ENCODE results near the gene RMND5B.
A peak's percentile ranks its signal among the peaks of the same experiment; 100 is the strongest.

RMND5B gene

GRCh38 chr5:178103612-178104011 lies 27.2 kb upstream of the RMND5B start:
- WGBS (ENCODE audit: insufficient coverage, insufficient read length): no CpG with 5 or more reads among the region's 12 CpGs
- no peak overlapping the region for H3K4me3 ChIP-seq (ENCODE audit: low read length)
- no peaks in the 10 kb centered on the region for H3K9me3 ChIP-seq (ENCODE audit: control insufficient read depth, insufficient read depth, low read length)
- no peaks in the 10 kb centered on the region for H3K4me1 ChIP-seq (ENCODE audit: control insufficient read depth, insufficient read depth, low read length)
- no peak for DNase-seq (ENCODE audit: low read depth, low spot score)
- no peak overlapping the region for H3K27ac ChIP-seq (ENCODE audit: low read length)
- H3K36me3 ChIP-seq (ENCODE audit: control insufficient read depth, insufficient read depth, low read length): no peaks in the 10 kb centered on the region
- H3K27me3 ChIP-seq (ENCODE audit: control insufficient read depth, insufficient read depth, low read length): no peaks in the 10 kb centered on the region

DNA sequence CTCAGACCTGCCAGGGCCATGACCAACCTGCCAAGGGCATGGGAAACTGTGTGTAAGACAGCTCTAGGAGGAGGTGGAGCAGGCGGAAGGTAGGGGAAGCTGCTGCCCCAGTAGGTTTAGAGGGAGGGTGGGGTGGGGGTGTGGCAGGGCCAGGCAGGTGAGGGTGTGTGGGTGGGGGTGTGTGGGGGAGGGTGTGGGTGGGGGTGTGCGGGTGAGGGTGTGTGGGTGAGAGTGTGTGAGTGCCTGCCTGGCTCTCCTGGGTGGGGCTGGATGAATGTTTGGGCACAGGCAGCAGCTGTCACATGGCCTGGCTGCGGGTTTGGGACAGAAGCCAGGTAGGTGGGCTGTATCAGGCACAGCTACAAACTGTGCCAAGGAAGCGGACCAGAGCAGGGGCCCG lies 26.3 kb upstream of the RMND5B start:
- no peaks in the 10 kb centered on the region for H3K4me1 ChIP-seq (ENCODE audit: control insufficient read depth, insufficient read depth, low read length)
- no peaks in the 10 kb centered on the region for H3K27me3 ChIP-seq (ENCODE audit: control insufficient read depth, insufficient read depth, low read length)
- no peak overlapping the region for H3K27ac ChIP-seq (ENCODE audit: low read length)
- DNase-seq (ENCODE audit: low read depth, low spot score): no peak
- H3K4me3 ChIP-seq (ENCODE audit: low read length): no peak overlapping the region
- no peaks in the 10 kb centered on the region for H3K36me3 ChIP-seq (ENCODE audit: control insufficient read depth, insufficient read depth, low read length)
- no peaks in the 10 kb centered on the region for H3K9me3 ChIP-seq (ENCODE audit: control insufficient read depth, insufficient read depth, low read length)
- no CpG with 5 or more reads among the region's 5 CpGs for WGBS (ENCODE audit: insufficient coverage, insufficient read length)

DNA sequence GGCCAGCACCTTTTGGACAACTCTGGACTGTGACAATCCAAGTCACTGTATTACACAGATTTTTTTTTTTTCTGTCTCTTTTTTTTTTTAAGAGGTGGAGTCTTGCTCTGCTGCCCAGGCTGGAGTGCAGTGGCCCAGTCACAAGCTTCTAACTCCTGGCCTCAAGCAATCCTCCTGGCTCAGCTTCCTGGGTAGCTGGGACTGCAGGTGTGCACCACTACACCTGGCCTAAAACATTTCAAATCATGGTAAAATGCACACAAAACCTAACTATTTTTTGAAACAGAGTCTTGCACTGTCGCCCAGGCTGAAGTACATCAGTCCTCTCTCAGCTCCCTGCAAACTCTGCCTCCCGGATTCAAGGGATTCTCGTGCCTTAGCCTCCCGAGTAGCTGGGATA lies 24.7 kb upstream of the RMND5B start:
- no CpG with 5 or more reads among the region's 4 CpGs for WGBS (ENCODE audit: insufficient coverage, insufficient read length)
- Histone ChIP-seq H3K9me3 (ENCODE audit: control insufficient read depth, insufficient read depth, low read length) (no peaks in the 10 kb centered on the region), H3K27ac (ENCODE audit: low read length) (no peak overlapping the region), H3K36me3 (ENCODE audit: control insufficient read depth, insufficient read depth, low read length) (no peaks in the 10 kb centered on the region), H3K4me1 (ENCODE audit: control insufficient read depth, insufficient read depth, low read length) (no peaks in the 10 kb centered on the region), H3K4me3 (ENCODE audit: low read length) (no peak overlapping the region), H3K27me3 (ENCODE audit: control insufficient read depth, insufficient read depth, low read length) (no peaks in the 10 kb centered on the region)
- DNase-seq (ENCODE audit: low read depth, low spot score): no peak

GRCh38 chr5:178106556-178107239 lies 24.1 kb upstream of the RMND5B start:
- Histone ChIP-seq H3K36me3 (ENCODE audit: control insufficient read depth, insufficient read depth, low read length) (no peaks in the 10 kb centered on the region), H3K27ac (ENCODE audit: low read length) (no peak overlapping the region), H3K27me3 (ENCODE audit: control insufficient read depth, insufficient read depth, low read length) (no peaks in the 10 kb centered on the region), H3K4me1 (ENCODE audit: control insufficient read depth, insufficient read depth, low read length) (no peaks in the 10 kb centered on the region), H3K4me3 (ENCODE audit: low read length) (no peak overlapping the region), H3K9me3 (ENCODE audit: control insufficient read depth, insufficient read depth, low read length) (no peaks in the 10 kb centered on the region)
- no CpG with 5 or more reads among the region's 13 CpGs for WGBS (ENCODE audit: insufficient coverage, insufficient read length)
- DNase-seq (ENCODE audit: low read depth, low spot score): no peak

- Histone ChIP-seq H3K36me3 (ENCODE audit: control insufficient read depth, insufficient read depth, low read length) (no peaks in the 10 kb centered on the region), H3K9me3 (ENCODE audit: control insufficient read depth, insufficient read depth, low read length) (no peaks in the 10 kb centered on the region), H3K27ac (ENCODE audit: low read length) (no peak overlapping the region), H3K27me3 (ENCODE audit: control insufficient read depth, insufficient read depth, low read length) (no peaks in the 10 kb centered on the region), H3K4me3 (ENCODE audit: low read length) (no peak overlapping the region), H3K4me1 (ENCODE audit: control insufficient read depth, insufficient read depth, low read length) (no peaks in the 10 kb centered on the region)
- WGBS (ENCODE audit: insufficient coverage, insufficient read length): no CpG with 5 or more reads among the region's 5 CpGs
- DNase-seq (ENCODE audit: low read depth, low spot score): no peak
Measured at GRCh38 chr5:178107756-178108310, 23.0 kb upstream of the RMND5B start.

- no peak overlapping the region for H3K27ac ChIP-seq (ENCODE audit: low read length)
- no CpG with 5 or more reads among the region's 7 CpGs for WGBS (ENCODE audit: insufficient coverage, insufficient read length)
- DNase-seq (ENCODE audit: low read depth, low spot score): no peak
- H3K4me3 ChIP-seq (ENCODE audit: low read length): no peak overlapping the region
- no peaks in the 10 kb centered on the region for H3K9me3 ChIP-seq (ENCODE audit: control insufficient read depth, insufficient read depth, low read length)
- H3K36me3 ChIP-seq (ENCODE audit: control insufficient read depth, insufficient read depth, low read length): no peaks in the 10 kb centered on the region
- no peaks in the 10 kb centered on the region for H3K4me1 ChIP-seq (ENCODE audit: control insufficient read depth, insufficient read depth, low read length)
- H3K27me3 ChIP-seq (ENCODE audit: control insufficient read depth, insufficient read depth, low read length): no peaks in the 10 kb centered on the region
Measured at GRCh38 chr5:178108446-178108845, 22.4 kb upstream of the RMND5B start.

GRCh38 chr5:178108966-178109365 lies 21.8 kb upstream of the RMND5B start:
- Histone ChIP-seq H3K9me3 (ENCODE audit: control insufficient read depth, insufficient read depth, low read length) (no peaks in the 10 kb centered on the region), H3K4me3 (ENCODE audit: low read length) (no peak overlapping the region), H3K27ac (ENCODE audit: low read length) (no peak overlapping the region), H3K36me3 (ENCODE audit: control insufficient read depth, insufficient read depth, low read length) (no peaks in the 10 kb centered on the region), H3K4me1 (ENCODE audit: control insufficient read depth, insufficient read depth, low read length) (no peaks in the 10 kb centered on the region), H3K27me3 (ENCODE audit: control insufficient read depth, insufficient read depth, low read length) (no peaks in the 10 kb centered on the region)
- DNase-seq (ENCODE audit: low read depth, low spot score): no peak

DNA sequence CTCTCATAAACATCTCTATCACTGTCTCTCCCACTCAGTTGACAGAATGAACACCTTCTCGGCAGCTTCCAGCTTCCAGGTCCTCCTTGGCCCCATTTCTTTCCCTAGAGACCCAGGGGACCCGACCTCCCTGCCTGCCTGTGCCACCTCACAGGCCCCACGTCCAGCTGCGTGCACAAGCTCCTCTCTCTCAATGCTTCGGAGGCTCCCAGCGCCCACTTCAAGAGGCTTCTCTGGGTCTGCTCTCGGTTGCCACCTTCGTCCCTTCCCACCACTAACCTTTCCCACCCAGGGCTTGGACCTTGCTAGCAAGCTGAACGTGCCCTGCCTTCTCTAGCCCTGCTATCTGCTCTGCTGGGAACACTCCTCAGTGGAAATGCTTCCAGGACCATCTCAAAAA lies 20.3 kb upstream of the RMND5B start:
- Histone ChIP-seq H3K4me3 (ENCODE audit: low read length) (no peak overlapping the region), H3K36me3 (ENCODE audit: control insufficient read depth, insufficient read depth, low read length) (no peaks in the 10 kb centered on the region), H3K4me1 (ENCODE audit: control insufficient read depth, insufficient read depth, low read length) (peaks cover 3% of the 10 kb centered on the region; the same call in 1 of the 2 replicates), H3K9me3 (ENCODE audit: control insufficient read depth, insufficient read depth, low read length) (no peaks in the 10 kb centered on the region), H3K27me3 (ENCODE audit: control insufficient read depth, insufficient read depth, low read length) (no peaks in the 10 kb centered on the region), H3K27ac (ENCODE audit: low read length) (no peak overlapping the region)
- DNase-seq (ENCODE audit: low read depth, low spot score): no peak
- no CpG with 5 or more reads among the region's 9 CpGs for WGBS (ENCODE audit: insufficient coverage, insufficient read length)

DNA sequence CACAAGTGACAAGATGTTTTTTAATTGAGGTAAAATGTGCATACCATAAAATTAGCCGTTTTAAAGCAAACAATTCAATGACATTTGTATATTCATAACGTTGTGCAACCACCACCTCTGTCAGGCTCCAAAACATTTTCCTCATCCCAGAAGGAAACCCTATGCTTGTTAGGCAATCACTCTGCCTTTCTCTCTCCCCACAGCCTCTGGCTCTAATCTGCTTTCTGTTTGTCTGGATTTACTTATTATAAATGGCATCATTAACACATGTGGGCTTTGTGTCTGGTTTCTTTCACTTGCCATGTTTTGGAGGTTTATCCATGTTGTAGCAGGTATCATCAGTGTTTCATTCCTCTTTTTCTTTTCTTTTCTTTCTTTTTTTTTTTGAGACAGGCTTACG lies 18.9 kb upstream of the RMND5B start:
- no CpG with 5 or more reads among the region's 3 CpGs for WGBS (ENCODE audit: insufficient coverage, insufficient read length)
- no peaks in the 10 kb centered on the region for H3K27me3 ChIP-seq (ENCODE audit: control insufficient read depth, insufficient read depth, low read length)
- no peaks in the 10 kb centered on the region for H3K9me3 ChIP-seq (ENCODE audit: control insufficient read depth, insufficient read depth, low read length)
- no peaks in the 10 kb centered on the region for H3K36me3 ChIP-seq (ENCODE audit: control insufficient read depth, insufficient read depth, low read length)
- no peak overlapping the region for H3K27ac ChIP-seq (ENCODE audit: low read length)
- no peak for DNase-seq (ENCODE audit: low read depth, low spot score)
- no peak overlapping the region for H3K4me3 ChIP-seq (ENCODE audit: low read length)
- peaks cover 11% of the 10 kb centered on the region for H3K4me1 ChIP-seq (ENCODE audit: control insufficient read depth, insufficient read depth, low read length)

DNA sequence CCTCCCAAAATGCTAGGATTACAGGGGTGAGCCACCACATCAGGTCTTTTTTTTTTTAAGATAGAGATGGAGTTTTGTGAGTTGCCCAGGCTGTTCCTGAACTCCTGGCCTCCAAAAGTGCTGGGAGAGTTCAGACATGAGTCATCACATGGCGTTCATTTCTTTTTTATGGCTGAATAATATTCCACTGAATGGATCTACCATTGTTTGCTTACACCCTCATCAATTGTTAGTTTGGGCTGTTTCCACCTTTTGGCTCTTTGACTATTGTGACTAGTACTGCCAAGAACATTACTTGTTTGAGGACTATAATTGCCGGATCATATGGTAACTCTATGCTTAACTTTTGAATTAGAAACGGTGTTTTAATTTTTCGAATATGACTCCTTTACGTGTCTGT lies 18.3 kb upstream of the RMND5B start:
- no peaks in the 10 kb centered on the region for H3K36me3 ChIP-seq (ENCODE audit: control insufficient read depth, insufficient read depth, low read length)
- no CpG with 5 or more reads among the region's 5 CpGs for WGBS (ENCODE audit: insufficient coverage, insufficient read length)

GRCh38 chr5:178113141-178113787 lies 17.6 kb upstream of the RMND5B start, which contains the start of gene N4BP3:
Gene N4BP3 (plus strand): TSS chr5:178113532. CDS start chr5:178119584, 6,052 bp downstream.
- peak within 1 kb of the TSS; percentile 9 for H3K27ac ChIP-seq (ENCODE audit: low read length)
- no peaks in the 10 kb centered on the region for H3K9me3 ChIP-seq (ENCODE audit: control insufficient read depth, insufficient read depth, low read length)
- no peaks in the 10 kb centered on the region for H3K27me3 ChIP-seq (ENCODE audit: control insufficient read depth, insufficient read depth, low read length)
- no CpG with 5 or more reads among the region's 96 CpGs for WGBS (ENCODE audit: insufficient coverage, insufficient read length)
- no peak for DNase-seq (ENCODE audit: low read depth, low spot score)
- peak within 1 kb of the TSS; percentile 91 for H3K4me3 ChIP-seq (ENCODE audit: low read length)
- no peaks in the 10 kb centered on the region for H3K36me3 ChIP-seq (ENCODE audit: control insufficient read depth, insufficient read depth, low read length)
- H3K4me1 ChIP-seq (ENCODE audit: control insufficient read depth, insufficient read depth, low read length): peaks cover 14% of the 10 kb centered on the region

More for the DNA sequence above, 18.3 kb upstream of the RMND5B start:
- Histone ChIP-seq H3K9me3 (ENCODE audit: control insufficient read depth, insufficient read depth, low read length) (no peaks in the 10 kb centered on the region), H3K4me3 (ENCODE audit: low read length) (peak overlapping the region; percentile 91; the same call in 1 of the 2 replicates), H3K4me1 (ENCODE audit: control insufficient read depth, insufficient read depth, low read length) (peaks cover 12% of the 10 kb centered on the region), H3K27me3 (ENCODE audit: control insufficient read depth, insufficient read depth, low read length) (no peaks in the 10 kb centered on the region), H3K27ac (ENCODE audit: low read length) (no peak overlapping the region)
- no peak for DNase-seq (ENCODE audit: low read depth, low spot score)

Data from iPS DF 6.9 (cell line).